Mesodermal cell (in vitro differentiated cells): ENCODE measurements around the gene SLC22A1.

ENCODE experiments used
- H3K27ac ChIP-seq: 2 replicates; pipeline ENCODE4 v1.7.0; 2013; ENCODE audit warnings: mild to moderate bottlenecking, low read depth, low read length, moderate library complexity; ENCODE audit not compliant: severe bottlenecking
- H3K36me3 ChIP-seq: 2 replicates; pipeline ENCODE4 v1.7.1; 2013; ENCODE audit warnings: mild to moderate bottlenecking, low read length, moderate library complexity; ENCODE audit not compliant: control insufficient read depth, insufficient read depth
- H3K4me1 ChIP-seq: one replicate; pipeline ENCODE4 v1.7.1; 2013; ENCODE audit warnings: mild to moderate bottlenecking, low read length; ENCODE audit not compliant: insufficient read depth, control insufficient read depth, poor library complexity, severe bottlenecking
- H3K4me3 ChIP-seq: 2 replicates; pipeline ENCODE4 v1.7.0; 2013; ENCODE audit warnings: low read length, control low read depth, mild to moderate bottlenecking; ENCODE audit not compliant: insufficient read depth, poor library complexity, severe bottlenecking; ENCODE audit errors: extremely low read depth
- H3K9me3 ChIP-seq: 2 replicates; pipeline ENCODE4 v1.7.1; 2013; ENCODE audit warnings: mild to moderate bottlenecking, low read length, moderate library complexity; ENCODE audit not compliant: control insufficient read depth
- WGBS, 2 experiments: methylation state at CpG; one replicate each; pipeline ENCODE4 v1.1.5; 2013; ENCODE audit warnings: missing lambda C conversion rate in 2 of 2; ENCODE audit not compliant: insufficient coverage in 2 of 2; 5-methylcytosine and 5-hydroxymethylcytosine counted together

The SLC22A1 gene

GRCh38 chr6:160093946-160094345 is 27.7 kb upstream of the SLC22A1 start:
- Histone ChIP-seq H3K9me3 (no peaks in the 10 kb centered on the region), H3K36me3 (peaks cover 85% of the 10 kb centered on the region), H3K4me3 (no peak overlapping the region), H3K27ac (no peak overlapping the region), H3K4me1 (no peaks in the 10 kb centered on the region)
- WGBS, 2 experiments: 89 to 97% methylated on average over 2 to 4 of the region's 4 CpGs

DNA sequence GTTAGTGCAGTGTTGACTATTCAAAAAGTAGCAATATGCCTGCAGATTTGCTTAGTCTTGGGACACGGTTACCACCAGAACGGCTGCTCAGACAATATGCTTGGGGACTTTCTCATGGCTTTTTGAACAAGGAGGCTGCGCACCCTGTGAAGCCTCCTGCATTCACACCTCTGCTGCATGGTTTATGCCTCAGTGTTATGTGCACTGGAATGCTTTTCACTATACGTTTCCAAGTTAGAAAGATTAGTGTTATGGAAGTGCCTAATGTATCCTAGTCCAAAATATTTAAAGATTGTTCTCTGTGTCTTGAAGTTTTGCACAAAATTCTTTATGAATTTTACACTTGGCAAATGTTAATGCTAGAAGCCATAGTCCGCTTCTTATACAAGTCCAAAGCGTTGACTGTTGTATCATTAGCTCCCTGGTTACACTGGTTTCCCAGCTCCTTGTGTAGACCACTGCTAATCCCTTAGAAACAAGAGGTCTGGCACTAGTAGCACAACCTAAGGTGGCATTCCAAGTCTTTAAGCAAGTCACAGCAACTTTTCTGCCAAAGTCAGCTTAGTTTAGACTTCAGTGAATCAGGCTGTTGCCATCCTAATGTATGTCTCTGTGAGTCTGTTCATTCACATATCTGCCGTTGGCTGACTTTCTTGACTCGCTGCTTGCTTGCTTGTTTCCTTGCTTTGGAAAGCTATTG is 26.3 kb upstream of the SLC22A1 start:
- Histone ChIP-seq H3K4me3 (no peak overlapping the region), H3K9me3 (no peaks in the 10 kb centered on the region), H3K36me3 (peaks cover 79% of the 10 kb centered on the region), H3K4me1 (no peaks in the 10 kb centered on the region), H3K27ac (no peak overlapping the region)
- WGBS, 2 experiments: 94 to 100% methylated on average over 6 to 8 of the region's 8 CpGs

DNA sequence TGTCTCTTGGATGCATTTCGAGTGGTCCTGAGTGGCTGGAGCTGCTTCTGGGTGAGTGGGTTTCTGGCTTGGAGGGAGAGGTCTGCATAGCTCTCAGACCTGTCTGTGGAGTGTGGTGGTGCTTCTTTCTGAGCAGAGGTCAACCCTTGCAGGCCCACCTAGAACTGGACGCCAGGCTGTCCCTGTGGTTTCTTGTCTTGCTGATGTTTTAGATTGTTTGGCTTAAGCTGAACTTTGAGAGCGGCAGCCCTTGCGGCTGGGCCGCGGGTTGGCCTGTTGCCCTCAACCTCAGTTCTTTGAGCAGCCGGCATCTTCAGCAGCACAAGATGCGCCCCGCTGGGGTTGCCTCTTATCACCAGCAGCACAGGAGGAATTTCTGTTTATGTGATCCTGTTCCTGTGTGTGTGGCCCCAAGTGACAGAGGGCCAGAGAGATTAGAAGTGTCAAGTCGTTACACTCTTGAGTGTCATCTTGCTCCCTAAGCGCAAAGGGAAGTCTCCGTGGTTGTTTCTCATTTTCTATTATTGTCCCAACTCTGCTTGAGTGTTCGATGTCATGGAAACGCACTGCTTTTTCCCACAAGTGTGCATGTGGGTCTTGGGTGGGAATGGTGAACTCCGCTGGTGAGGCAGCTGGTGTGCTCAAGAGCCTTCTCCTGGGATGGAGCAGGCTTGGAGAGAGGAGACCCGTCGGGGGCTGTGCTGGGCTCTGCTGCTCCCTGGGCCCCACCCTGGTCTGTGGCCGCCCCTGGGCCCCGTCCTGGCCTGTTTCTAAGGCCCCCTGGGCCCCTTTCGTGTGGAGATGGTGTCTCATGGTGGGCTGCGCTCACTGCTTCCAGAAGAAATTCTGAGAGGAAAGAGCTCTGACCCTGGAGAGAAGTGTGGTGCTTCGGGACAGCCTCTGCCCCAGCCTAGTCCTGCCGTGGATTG is 20.1 kb upstream of the SLC22A1 start:
- WGBS, 2 experiments: 91 to 94% methylated on average over 12 to 19 of the region's 23 CpGs
- no peak overlapping the region for H3K4me3 ChIP-seq
- H3K9me3 ChIP-seq: no peaks in the 10 kb centered on the region
- H3K27ac ChIP-seq: no peak overlapping the region
- H3K4me1 ChIP-seq: no peaks in the 10 kb centered on the region
- peaks cover 91% of the 10 kb centered on the region for H3K36me3 ChIP-seq

DNA sequence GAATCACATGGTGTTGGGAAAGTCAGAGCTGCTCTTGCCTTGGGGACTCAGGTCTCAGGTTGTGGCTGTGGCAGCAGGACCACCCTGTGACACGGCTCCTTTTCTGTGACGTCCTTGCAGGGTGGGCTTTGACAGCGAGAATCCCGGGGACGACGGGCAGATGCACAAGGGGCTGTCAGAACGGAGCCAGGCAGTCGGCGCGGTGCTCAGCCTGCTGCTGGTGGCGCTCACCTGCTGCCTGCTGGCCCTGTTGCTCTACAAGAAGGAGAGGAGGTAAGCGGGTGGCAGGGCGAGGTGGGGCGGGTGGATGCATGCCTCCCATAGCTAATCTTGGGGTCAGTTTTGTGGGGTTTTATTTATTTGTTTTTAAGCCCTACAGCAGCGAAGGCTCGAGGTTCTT is 19.2 kb upstream of the SLC22A1 start:
- H3K9me3 ChIP-seq: no peaks in the 10 kb centered on the region
- H3K27ac ChIP-seq: no peak overlapping the region
- no peaks in the 10 kb centered on the region for H3K4me1 ChIP-seq
- H3K36me3 ChIP-seq: peaks cover 90% of the 10 kb centered on the region
- 94 to 96% methylated on average over 11 to 16 of the region's 16 CpGs for WGBS, 2 experiments
- no peak overlapping the region for H3K4me3 ChIP-seq

DNA sequence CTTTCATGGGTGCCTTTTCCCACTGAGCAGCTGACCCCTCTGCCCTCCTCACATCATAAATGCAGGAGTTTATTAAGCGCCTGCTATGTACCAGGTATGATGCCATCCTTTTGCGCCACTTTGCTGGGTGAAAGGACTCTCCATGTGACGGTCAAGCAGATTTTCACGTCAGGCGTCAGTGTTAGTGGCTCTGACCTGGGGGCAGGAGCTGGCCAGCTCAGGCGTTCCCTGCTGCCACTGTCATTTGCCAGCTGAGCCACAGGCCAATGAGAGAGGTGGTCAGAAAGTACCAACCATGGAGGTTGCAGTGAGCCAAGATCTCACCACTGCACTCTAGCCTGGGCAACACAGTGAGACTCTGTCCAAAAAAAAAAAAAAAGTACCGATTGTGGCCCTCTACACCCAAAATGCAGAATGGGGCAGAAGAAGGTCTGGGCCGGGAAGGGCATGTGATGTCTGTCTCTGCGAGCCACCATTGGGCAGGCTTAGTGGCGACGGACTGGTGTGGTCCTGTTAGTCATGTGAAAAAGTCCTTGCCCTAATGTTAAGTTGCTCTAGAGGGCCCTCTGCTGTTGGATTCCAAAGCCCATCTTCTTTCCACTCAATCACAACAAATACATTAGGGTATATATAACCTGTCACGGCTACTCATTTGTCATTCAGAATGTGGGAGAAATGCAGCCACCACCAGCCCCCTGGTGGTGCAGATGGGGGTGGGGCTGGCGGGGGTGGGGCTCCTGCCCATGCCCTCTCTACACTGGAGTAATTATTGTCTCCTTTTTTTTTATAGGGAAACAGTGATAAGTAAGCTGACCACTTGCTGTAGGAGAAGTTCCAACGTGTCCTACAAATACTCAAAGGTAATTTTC is 18.4 kb upstream of the SLC22A1 start:
- WGBS, 2 experiments: 89 to 90% methylated on average over 9 to 10 of the region's 14 CpGs
- Histone ChIP-seq H3K4me3 (no peak overlapping the region), H3K9me3 (no peaks in the 10 kb centered on the region), H3K27ac (no peak overlapping the region), H3K36me3 (peaks cover 90% of the 10 kb centered on the region), H3K4me1 (no peaks in the 10 kb centered on the region)

DNA sequence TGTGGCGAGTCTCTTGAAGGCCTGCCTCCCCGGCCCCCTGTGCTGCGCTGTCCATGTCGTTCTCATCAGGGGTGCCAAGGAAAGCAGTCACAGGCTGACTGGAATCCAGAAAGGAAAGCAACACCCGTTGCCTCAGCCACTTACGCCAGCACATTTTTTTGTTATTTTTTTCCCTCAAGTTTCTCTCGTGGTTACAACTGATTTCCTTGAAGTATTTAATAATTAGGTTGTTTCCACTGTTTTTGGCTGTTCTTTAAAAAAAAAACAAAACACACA is 17.9 kb upstream of the SLC22A1 start:
- H3K9me3 ChIP-seq: no peaks in the 10 kb centered on the region
- no peak overlapping the region for H3K27ac ChIP-seq
- H3K4me3 ChIP-seq: no peak overlapping the region
- peaks cover 87% of the 10 kb centered on the region for H3K36me3 ChIP-seq
- H3K4me1 ChIP-seq: no peaks in the 10 kb centered on the region
- WGBS, 2 experiments: 95 to 97% methylated on average over 4 to 6 of the region's 7 CpGs

DNA sequence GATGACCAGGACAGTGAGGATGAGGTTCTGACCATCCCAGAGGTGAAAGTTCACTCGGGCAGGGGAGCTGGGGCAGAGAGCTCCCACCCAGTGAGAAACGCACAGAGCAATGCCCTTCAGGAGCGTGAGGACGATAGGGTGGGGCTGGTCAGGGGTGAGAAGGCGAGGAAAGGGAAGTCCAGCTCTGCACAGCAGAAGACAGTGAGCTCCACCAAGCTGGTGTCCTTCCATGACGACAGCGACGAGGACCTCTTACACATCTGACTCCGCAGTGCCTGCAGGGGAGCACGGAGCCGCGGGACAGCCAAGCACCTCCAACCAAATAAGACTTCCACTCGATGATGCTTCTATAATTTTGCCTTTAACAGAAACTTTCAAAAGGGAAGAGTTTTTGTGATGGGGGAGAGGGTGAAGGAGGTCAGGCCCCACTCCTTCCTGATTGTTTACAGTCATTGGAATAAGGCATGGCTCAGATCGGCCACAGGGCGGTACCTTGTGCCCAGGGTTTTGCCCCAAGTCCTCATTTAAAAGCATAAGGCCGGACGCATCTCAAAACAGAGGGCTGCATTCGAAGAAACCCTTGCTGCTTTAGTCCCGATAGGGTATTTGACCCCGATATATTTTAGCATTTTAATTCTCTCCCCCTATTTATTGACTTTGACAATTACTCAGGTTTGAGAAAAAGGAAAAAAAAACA is 16.6 kb upstream of the SLC22A1 start:
- Histone ChIP-seq H3K27ac (no peak overlapping the region), H3K4me3 (no peak overlapping the region), H3K36me3 (peaks cover 86% of the 10 kb centered on the region), H3K9me3 (no peaks in the 10 kb centered on the region), H3K4me1 (no peaks in the 10 kb centered on the region)
- WGBS, 2 experiments: 87 to 97% methylated on average over 15 to 16 of the region's 20 CpGs

DNA sequence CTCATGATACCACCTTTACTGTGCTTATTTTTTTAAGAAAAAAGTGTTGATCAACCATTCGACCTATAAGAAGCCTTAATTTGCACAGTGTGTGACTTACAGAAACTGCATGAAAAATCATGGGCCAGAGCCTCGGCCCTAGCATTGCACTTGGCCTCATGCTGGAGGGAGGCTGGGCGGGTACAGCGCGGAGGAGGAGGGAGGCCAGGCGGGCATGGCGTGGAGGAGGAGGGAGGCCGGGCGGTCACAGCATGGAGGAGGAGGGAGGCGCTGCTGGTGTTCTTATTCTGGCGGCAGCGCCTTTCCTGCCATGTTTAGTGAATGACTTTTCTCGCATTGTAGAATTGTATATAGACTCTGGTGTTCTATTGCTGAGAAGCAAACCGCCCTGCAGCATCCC is 15.6 kb upstream of the SLC22A1 start:
- no peak overlapping the region for H3K4me3 ChIP-seq
- H3K36me3 ChIP-seq: peaks cover 87% of the 10 kb centered on the region
- H3K4me1 ChIP-seq: no peaks in the 10 kb centered on the region
- WGBS, 2 experiments: 73 to 95% methylated on average over 4 to 10 of the region's 14 CpGs
- no peak overlapping the region for H3K27ac ChIP-seq
- H3K9me3 ChIP-seq: no peaks in the 10 kb centered on the region

- Histone ChIP-seq H3K4me1 (no peaks in the 10 kb centered on the region), H3K36me3 (peaks cover 80% of the 10 kb centered on the region), H3K27ac (no peak overlapping the region), H3K9me3 (no peaks in the 10 kb centered on the region), H3K4me3 (no peak overlapping the region)
- 100% methylated on average over 2 to 3 of the region's 4 CpGs for WGBS, 2 experiments
Observed at GRCh38 chr6:160106701-160107100, 14.9 kb upstream of the SLC22A1 start.

DNA sequence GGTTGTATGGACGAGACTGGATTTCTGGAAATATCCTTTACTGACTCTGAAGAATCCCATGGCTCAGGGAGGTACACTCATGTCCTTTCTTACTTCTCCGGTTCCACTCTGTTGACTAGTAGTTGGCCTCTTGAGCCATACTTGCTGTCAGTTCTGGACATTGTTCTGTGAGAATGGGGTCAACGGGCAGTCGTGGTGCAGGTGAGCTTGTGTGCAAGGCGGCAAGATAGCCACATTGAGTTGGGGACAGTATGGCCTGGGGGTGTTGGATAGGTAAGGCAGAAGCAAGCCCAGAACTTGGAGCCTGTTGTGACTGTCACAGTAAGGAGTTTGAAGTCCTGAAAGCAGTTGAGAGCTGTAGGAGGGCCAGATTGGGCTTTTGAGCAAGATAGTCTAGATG is 13.5 kb upstream of the SLC22A1 start:
- H3K36me3 ChIP-seq: peaks cover 68% of the 10 kb centered on the region
- H3K4me1 ChIP-seq: no peaks in the 10 kb centered on the region
- no peak overlapping the region for H3K27ac ChIP-seq
- WGBS, 2 experiments: 95 to 98% methylated on average over 4 to 5 of the region's 5 CpGs
- H3K9me3 ChIP-seq: no peaks in the 10 kb centered on the region
- no peak overlapping the region for H3K4me3 ChIP-seq
